ENCODE results near the gene TRPV5.

DNA sequence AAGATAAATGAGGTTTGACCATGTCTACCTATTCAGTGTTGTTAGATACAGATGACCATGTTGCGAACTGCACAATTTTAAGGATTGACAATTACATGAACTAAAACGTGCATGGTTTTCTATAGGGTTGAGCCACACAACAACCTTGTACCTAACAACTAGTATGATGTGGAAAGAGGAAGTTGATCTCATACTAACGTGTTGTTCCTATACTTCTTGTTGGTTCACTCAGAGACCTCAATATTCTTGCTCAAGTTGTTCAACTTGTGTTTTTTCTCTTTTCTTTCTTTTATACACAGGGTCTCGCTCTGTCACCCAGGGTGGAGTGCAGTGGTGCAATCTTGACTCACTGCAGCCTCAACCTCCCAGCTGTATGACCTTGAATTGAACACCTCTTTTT, 34.7 kb upstream of the TRPV5 start:
- TF ChIP-seq EZH2 (IDR thresholded peaks at IDR 0.05; ENCODE audit: borderline replicate concordance, low read depth, low read length, severe bottlenecking), result no peak
- no peak for TF ChIP-seq CTCF (IDR thresholded peaks at IDR 0.05; ENCODE audit: extremely low read depth in 1 of 2, insufficient read depth in 1 of 2, low read depth in 1 of 2, low read length in 2 of 2)
- TF ChIP-seq POLR2A (IDR thresholded peaks at IDR 0.05; ENCODE audit: low read depth, low read length), result no peak
- no peak for TF ChIP-seq GATA2 (IDR thresholded peaks at IDR 0.05; ENCODE audit: insufficient read depth, insufficient read length, low read depth, low read length)
- no peak for TF ChIP-seq MYC (IDR thresholded peaks at IDR 0.05; ENCODE audit: low read depth, low read length)
- TF ChIP-seq, protein P1, sequence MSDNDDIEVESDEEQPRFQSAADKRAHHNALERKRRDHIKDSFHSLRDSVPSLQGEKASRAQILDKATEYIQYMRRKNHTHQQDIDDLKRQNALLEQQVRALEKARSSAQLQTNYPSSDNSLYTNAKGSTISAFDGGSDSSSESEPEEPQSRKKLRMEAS (IDR thresholded peaks at IDR 0.05; ENCODE audit: insufficient read depth, insufficient read length), result no peak
- TF ChIP-seq POLR2AphosphoS5 (IDR thresholded peaks at IDR 0.05; ENCODE audit: insufficient read depth, low read depth, low read length), result no peak
